Fibroblast of mammary gland (primary cell): ENCODE results near the gene KDM3A.

Experiments used
- DNase-seq: peaks from one replicate; pipeline ENCODE4 v3.0.0-alpha.2; 2010; ENCODE audit warnings: low read depth
- H3K4me3 ChIP-seq: 2 replicates; pipeline ENCODE4 v1.5.1; 2011; ENCODE audit warnings: low read depth, mild to moderate bottlenecking, low read length, moderate library complexity; ENCODE audit not compliant: control insufficient read depth
- TF ChIP-seq, protein P1 (sequence below): conservative IDR thresholded peaks from 2 replicates; pipeline ENCODE4 v1.5.1; 2011; ENCODE audit warnings: low read depth, low read length, inconsistent platforms; ENCODE audit not compliant: control insufficient read depth, insufficient read depth

KDM3A gene

DNA sequence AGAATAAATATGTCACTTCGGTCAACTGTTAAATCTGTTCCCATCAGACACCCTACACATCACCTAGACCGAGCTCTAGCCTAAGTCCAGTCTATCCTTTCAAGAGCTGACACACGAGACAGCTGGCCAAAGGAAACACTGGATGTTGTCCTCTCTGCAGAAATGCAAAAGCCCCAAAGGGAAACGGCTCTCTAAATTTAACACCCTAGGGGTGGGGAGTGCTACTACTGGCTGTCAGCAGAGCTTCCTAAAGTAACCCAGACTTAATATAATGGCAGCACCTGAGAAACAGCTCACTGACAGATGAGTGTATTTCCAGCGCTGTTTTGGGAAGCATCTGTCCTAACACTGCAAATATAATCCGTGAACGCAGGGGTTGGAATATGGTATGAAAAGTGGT, 66.4 kb downstream of the KDM3A start:
- no peak overlapping the region for H3K4me3 ChIP-seq
- TF ChIP-seq, protein P1, sequence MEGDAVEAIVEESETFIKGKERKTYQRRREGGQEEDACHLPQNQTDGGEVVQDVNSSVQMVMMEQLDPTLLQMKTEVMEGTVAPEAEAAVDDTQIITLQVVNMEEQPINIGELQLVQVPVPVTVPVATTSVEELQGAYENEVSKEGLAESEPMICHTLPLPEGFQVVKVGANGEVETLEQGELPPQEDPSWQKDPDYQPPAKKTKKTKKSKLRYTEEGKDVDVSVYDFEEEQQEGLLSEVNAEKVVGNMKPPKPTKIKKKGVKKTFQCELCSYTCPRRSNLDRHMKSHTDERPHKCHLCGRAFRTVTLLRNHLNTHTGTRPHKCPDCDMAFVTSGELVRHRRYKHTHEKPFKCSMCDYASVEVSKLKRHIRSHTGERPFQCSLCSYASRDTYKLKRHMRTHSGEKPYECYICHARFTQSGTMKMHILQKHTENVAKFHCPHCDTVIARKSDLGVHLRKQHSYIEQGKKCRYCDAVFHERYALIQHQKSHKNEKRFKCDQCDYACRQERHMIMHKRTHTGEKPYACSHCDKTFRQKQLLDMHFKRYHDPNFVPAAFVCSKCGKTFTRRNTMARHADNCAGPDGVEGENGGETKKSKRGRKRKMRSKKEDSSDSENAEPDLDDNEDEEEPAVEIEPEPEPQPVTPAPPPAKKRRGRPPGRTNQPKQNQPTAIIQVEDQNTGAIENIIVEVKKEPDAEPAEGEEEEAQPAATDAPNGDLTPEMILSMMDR: no peak
- no peak for DNase-seq

DNA sequence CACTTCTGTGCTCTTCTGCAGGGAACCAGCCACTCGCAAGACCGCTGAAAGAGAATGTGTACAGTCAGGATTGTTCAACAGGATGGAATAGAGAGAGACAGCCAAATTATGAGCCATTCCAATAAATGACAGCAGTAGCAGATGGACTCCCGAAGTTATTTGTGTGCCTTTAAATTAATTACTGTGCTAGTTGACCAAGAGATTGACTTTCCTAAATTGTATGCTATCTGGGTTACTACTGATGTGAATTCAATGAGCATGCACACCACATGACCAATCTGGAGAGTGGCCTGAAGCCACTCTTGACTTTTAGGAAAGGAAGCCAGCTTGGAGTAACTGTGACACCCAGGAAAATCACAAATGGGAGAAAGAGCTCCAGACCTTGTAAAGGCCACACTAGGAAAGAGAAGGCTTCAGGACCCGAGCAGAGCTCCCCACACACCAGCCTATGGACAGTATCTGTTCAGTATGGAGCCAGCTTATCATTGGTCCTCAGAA, 69.3 kb downstream of the KDM3A start:
- DNase-seq: no peak
- TF ChIP-seq, protein P1: no peak
- no peak overlapping the region for H3K4me3 ChIP-seq

DNA sequence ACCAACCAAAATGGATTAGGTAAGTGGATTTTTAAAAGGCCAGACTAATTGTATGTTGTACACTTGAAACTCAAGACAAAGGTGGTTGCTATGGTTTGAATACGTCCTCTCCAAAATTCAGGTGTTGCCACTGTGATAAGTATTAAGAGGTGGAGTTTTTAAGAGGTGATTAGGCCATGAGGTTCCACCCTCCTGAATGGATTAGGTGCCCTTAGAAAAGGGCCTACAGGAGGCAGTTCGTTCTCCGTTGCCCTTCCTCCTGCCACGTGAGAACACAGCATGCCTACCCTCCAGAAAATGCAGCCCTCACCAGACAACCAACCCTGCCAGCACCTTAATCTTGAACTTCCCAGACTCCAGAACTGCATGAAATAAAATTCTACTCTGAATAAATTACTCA, 70.9 kb downstream of the KDM3A start:
- DNase-seq: no peak
- TF ChIP-seq, protein P1: no peak
- H3K4me3 ChIP-seq: no peak overlapping the region

DNA sequence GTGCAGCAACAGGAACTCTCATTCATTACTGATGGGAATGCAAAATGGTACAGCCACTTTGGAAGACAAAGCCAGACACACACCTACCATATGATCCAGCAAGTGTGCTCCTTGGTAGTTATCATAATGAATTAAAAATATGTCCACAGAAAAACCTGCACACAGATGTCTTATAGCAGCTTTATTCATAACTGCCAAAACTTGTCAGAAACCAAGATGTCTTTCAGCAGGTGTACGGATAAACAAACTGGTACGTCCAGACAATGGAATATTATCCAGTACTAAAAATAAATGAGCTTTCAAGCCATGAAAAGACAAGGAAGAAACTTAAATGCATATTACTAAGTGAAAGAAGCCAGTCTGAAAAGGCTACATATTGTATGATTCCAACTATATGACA, 71.7 kb downstream of the KDM3A start:
- TF ChIP-seq, protein P1: no peak
- no peak overlapping the region for H3K4me3 ChIP-seq
- no peak for DNase-seq

DNA sequence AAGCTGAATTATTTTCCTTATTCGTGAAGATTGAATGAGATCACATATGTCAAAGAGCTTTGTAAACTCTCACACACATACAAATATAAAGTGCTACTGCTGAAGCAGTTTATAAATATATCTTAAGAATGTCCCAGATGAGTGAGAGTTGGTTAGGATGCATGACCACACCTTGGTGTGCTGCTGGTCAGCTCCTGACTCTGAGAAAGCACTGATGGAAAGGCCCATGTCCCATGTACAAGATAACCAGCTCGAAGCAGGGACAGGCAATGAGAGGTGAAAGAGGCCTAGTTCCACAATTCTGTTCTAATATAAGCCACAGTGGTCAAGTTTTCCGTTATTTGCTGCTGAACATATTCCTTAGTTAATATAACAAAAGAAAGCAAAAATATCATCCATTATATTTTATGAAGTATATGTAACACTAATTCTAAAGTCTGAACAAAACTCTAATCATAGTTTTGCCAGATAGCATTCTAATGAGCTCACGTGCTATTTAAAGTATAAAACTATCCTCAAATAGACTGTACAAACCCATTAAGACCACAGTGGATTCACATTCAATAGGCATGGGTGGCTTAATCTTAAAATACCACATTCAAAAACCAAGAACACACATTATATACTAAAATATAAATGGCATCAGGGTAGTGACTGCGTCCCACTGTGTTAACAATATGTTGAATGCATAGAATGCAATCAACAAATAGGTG, 72.9 kb downstream of the KDM3A start:
- DNase-seq: no peak
- TF ChIP-seq, protein P1: no peak
- H3K4me3 ChIP-seq: no peak overlapping the region

DNA sequence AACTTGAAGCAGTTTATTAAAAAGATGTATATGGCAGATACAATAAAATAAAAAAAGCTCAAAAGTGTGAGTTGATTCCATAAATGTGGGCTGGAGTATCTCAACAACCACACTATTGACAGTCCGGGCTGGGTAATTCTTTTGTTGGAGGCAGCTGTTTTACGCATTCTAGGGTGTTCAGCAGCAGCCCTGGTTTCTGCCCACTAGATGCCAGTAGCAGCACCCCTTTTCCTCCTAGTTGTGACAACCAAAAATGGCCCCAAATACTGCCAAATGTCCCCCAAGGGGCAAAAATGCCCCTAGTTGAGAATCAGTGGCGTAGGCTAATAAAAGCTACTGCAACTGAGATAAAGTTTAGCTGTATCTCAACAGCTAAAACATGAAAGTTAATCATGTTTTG, 77.3 kb downstream of the KDM3A start:
- TF ChIP-seq, protein P1: peak; percentile 40
- DNase-seq: peak; percentile 17
- no peak overlapping the region for H3K4me3 ChIP-seq

DNA sequence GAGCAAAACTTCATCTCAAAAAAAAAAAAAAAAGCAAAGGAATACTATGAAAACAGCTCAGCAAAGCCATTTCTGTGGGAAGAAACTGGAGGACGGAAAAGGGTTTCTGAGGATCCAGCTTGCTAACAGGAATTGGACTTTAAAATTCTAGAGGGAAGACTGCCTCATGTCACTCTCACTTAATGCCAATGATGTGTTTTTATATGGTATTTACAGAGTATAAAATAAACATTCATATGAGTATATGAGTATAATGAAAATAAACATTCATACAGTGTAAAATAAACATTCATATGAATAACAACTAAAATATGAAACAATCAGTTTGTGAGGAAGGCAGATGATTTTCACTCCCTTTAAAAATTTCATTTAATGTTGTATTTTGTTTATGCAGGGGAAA, 78.2 kb downstream of the KDM3A start:
- DNase-seq: no peak
- TF ChIP-seq, protein P1: no peak
- no peak overlapping the region for H3K4me3 ChIP-seq
